Vagina (tissue), 2 donors: ENCODE results near the gene MEOX1.

Experiments used
- POLR2A ChIP-seq, 2 donors: fragments of 450-650 bp; IDR thresholded peaks; one replicate each; pipeline ENCODE4 v1.6.1; 2017; ENCODE audit warnings: antibody characterized with exemption in 2 of 2, mild to moderate bottlenecking in 2 of 2, moderate library complexity in 2 of 2
- TF ChIP-seq, protein P1 (sequence below), 3 experiments: fragments of 450-650 bp in 2 of 3; fragments of 200-600 bp in 1 of 3; sonication (generic) in 1 of 3; IDR thresholded peaks; one replicate each; pipeline ENCODE4 v1.5.1; 2017 to 2019; ENCODE audit warnings: antibody characterized with exemption in 3 of 3, mild to moderate bottlenecking in 2 of 3, moderate library complexity in 2 of 3

DNA sequence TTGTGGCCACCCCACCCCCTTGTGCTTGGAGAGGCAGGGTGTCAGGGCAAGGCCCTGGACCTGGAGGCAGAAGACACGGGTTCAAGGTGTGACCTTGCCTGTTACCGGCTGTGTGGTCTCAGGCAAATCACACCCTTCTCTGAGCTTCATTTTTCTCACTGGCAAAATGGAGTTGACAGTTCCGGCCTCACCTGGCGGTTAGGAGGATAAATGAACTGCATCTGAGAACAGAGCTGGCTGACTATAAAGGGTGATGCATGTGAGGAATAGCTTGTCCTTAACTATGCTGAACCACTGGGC, 4.2 kb upstream of the MEOX1 start:
- TF ChIP-seq, protein P1, sequence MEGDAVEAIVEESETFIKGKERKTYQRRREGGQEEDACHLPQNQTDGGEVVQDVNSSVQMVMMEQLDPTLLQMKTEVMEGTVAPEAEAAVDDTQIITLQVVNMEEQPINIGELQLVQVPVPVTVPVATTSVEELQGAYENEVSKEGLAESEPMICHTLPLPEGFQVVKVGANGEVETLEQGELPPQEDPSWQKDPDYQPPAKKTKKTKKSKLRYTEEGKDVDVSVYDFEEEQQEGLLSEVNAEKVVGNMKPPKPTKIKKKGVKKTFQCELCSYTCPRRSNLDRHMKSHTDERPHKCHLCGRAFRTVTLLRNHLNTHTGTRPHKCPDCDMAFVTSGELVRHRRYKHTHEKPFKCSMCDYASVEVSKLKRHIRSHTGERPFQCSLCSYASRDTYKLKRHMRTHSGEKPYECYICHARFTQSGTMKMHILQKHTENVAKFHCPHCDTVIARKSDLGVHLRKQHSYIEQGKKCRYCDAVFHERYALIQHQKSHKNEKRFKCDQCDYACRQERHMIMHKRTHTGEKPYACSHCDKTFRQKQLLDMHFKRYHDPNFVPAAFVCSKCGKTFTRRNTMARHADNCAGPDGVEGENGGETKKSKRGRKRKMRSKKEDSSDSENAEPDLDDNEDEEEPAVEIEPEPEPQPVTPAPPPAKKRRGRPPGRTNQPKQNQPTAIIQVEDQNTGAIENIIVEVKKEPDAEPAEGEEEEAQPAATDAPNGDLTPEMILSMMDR (IDR thresholded peaks at IDR 0.05) = no peak
- TF ChIP-seq POLR2A (IDR thresholded peaks at IDR 0.05) = no peak
